WTC11 (cell line): ENCODE data around the gene RAB3GAP1. TPM values are rescaled to one million over a fixed set of nuclear protein-coding genes. Genes with fewer than 3 reads are reported as not detected.

Source experiments
- ATAC-seq: fragments of 200-7000 bp; cut with Tn5 transposase; 2 replicates; pipeline ENCODE4 v1.10.0; 2021; ENCODE audit warnings: mild to moderate bottlenecking, moderate library complexity
- CTCF ChIA-PET: fragments of 300-600 bp; sonication (Branson Sonifier 250); formaldehyde crosslinking; loops from one replicate; lab custom pipeline; 2021; ENCODE audit warnings: antibody characterized with exemption; lab: Charles Lee
- POLR2A ChIA-PET: fragments of 350-600 bp; sonication (Branson Sonifier 250); formaldehyde crosslinking; loops from one replicate; lab custom pipeline; 2021; ENCODE audit warnings: antibody characterized with exemption; lab: Charles Lee
- DNase-seq: peaks from one replicate; pipeline ENCODE4 v3.0.0; 2021; ENCODE audit warnings: low spot score
- H3K27ac Mint-ChIP-seq: 2 replicates; pipeline ENCODE4 v1.8.0; 2021; ENCODE audit warnings: mixed read lengths
- H3K27me3 Mint-ChIP-seq: 2 replicates; pipeline ENCODE4 v1.8.0; 2021; ENCODE audit warnings: low read depth, mild to moderate bottlenecking, moderate library complexity, mixed read lengths
- H3K36me3 Mint-ChIP-seq: 2 replicates; pipeline ENCODE4 v1.8.0; 2021; ENCODE audit warnings: mixed read lengths
- H3K4me1 Mint-ChIP-seq: 2 replicates; pipeline ENCODE4 v1.8.0; 2022; ENCODE audit warnings: mixed read lengths
- H3K4me3 Mint-ChIP-seq: 2 replicates; pipeline ENCODE4 v1.8.0; 2021; ENCODE audit warnings: mild to moderate bottlenecking, moderate library complexity, mixed read lengths
- H3K9me3 Mint-ChIP-seq: 2 replicates; pipeline ENCODE4 v1.8.0; 2021; ENCODE audit warnings: mixed read lengths
- ATF1 ChIP-seq: sonication (generic); formaldehyde crosslinking; IDR thresholded peaks from 2 replicates; pipeline ENCODE4 v1.8.1; 2023; ENCODE audit warnings: mild to moderate bottlenecking, moderate library complexity, missing genetic modification reagents
- CBFB ChIP-seq: sonication (generic); formaldehyde crosslinking; IDR thresholded peaks from 2 replicates; pipeline ENCODE4 v1.8.1; 2022; ENCODE audit warnings: mild to moderate bottlenecking, low read depth, missing genetic modification reagents
- CREM ChIP-seq: sonication (generic); formaldehyde crosslinking; IDR thresholded peaks from 2 replicates; pipeline ENCODE4 v1.8.1; 2022; ENCODE audit warnings: mild to moderate bottlenecking, missing genetic modification reagents, moderate library complexity
- ESRRA ChIP-seq: sonication (generic); formaldehyde crosslinking; IDR thresholded peaks from 2 replicates; pipeline ENCODE4 v1.8.1; 2022; ENCODE audit warnings: mild to moderate bottlenecking, missing genetic modification reagents, borderline replicate concordance
- GABPB1 ChIP-seq: sonication (generic); formaldehyde crosslinking; IDR thresholded peaks from 2 replicates; pipeline ENCODE4 v1.8.1; 2023; ENCODE audit warnings: mild to moderate bottlenecking, missing genetic modification reagents
- GTF2I ChIP-seq: fragments of 250-450 bp; sonication (Bioruptor Pico); conservative IDR thresholded peaks from 2 replicates; pipeline ENCODE4 v1.4.0; 2021; ENCODE audit warnings: mild to moderate bottlenecking
- JAZF1 ChIP-seq: fragments of 250-450 bp; sonication (Bioruptor Pico); IDR thresholded peaks from 2 replicates; pipeline ENCODE4 v1.9.0; 2021; ENCODE audit warnings: moderate library complexity, mild to moderate bottlenecking, inconsistent platforms
- JUN ChIP-seq: sonication (generic); formaldehyde crosslinking; IDR thresholded peaks from 2 replicates; pipeline ENCODE4 v1.8.0; 2023; ENCODE audit warnings: mild to moderate bottlenecking, missing genetic modification reagents
- KAT7 ChIP-seq: sonication (generic); formaldehyde crosslinking; IDR thresholded peaks from 2 replicates; pipeline ENCODE4 v1.8.1; 2023; ENCODE audit warnings: missing genetic modification reagents, mild to moderate bottlenecking, borderline replicate concordance
- NR1H2 ChIP-seq: sonication (generic); formaldehyde crosslinking; IDR thresholded peaks from 2 replicates; pipeline ENCODE4 v1.9.0; 2021; ENCODE audit warnings: mild to moderate bottlenecking, moderate library complexity, missing genetic modification reagents
- NR3C1 ChIP-seq: sonication (generic); formaldehyde crosslinking; conservative IDR thresholded peaks from 2 replicates; pipeline ENCODE4 v1.8.1; 2023; ENCODE audit warnings: low read depth, mild to moderate bottlenecking, missing genetic modification reagents
- ZNF423 ChIP-seq: fragments of 250-450 bp; sonication (Bioruptor Pico); IDR thresholded peaks from 2 replicates; pipeline ENCODE4 v2.1.2; 2022; ENCODE audit warnings: mild to moderate bottlenecking, moderate library complexity
- total RNA-seq: library from RNA; stranded (reverse); gene quantifications from 3 replicates; pipeline ENCODE4 v1.2.3, GENCODE V29; 2021
- TF ChIP-seq, protein P1 (sequence below): sonication (generic); formaldehyde crosslinking; IDR thresholded peaks from 2 replicates; pipeline ENCODE4 v1.8.0; 2022; ENCODE audit warnings: mild to moderate bottlenecking, missing genetic modification reagents
- TF ChIP-seq, protein P2 (sequence below): sonication (generic); formaldehyde crosslinking; IDR thresholded peaks from 2 replicates; pipeline ENCODE4 v1.8.0; 2023; ENCODE audit warnings: missing genetic modification reagents
- TF ChIP-seq, protein P3 (sequence below): fragments of 250-450 bp; sonication (Bioruptor Pico); IDR thresholded peaks from 2 replicates; pipeline ENCODE4 v1.8.0; 2021; ENCODE audit warnings: mild to moderate bottlenecking
- TF ChIP-seq, protein P4 (sequence below): sonication (generic); formaldehyde crosslinking; IDR thresholded peaks from 2 replicates; pipeline ENCODE4 v1.8.1; 2023; ENCODE audit warnings: mild to moderate bottlenecking, missing genetic modification reagents, moderate library complexity
- TF ChIP-seq, protein P5 (sequence below): sonication (generic); formaldehyde crosslinking; IDR thresholded peaks from 2 replicates; pipeline ENCODE4 v1.8.1; 2022; ENCODE audit warnings: mild to moderate bottlenecking, missing genetic modification reagents, moderate library complexity, borderline replicate concordance
- TF ChIP-seq, protein P6 (sequence below): sonication (generic); formaldehyde crosslinking; IDR thresholded peaks from 2 replicates; pipeline ENCODE4 v1.8.1; 2023; ENCODE audit warnings: mild to moderate bottlenecking, missing genetic modification reagents
- TF ChIP-seq, protein P7 (sequence below): fragments of 250-450 bp; sonication (Bioruptor Pico); IDR thresholded peaks from 2 replicates; pipeline ENCODE4 v1.9.0; 2021; ENCODE audit warnings: mild to moderate bottlenecking
- TF ChIP-seq, protein P8 (sequence below): sonication (generic); formaldehyde crosslinking; IDR thresholded peaks from 2 replicates; pipeline ENCODE4 v1.8.1; 2022; ENCODE audit warnings: mild to moderate bottlenecking, moderate library complexity, missing genetic modification reagents

The RAB3GAP1 gene
- total RNA-seq, 1 experiment from 2014 or later: 27.6 TPM

DNA sequence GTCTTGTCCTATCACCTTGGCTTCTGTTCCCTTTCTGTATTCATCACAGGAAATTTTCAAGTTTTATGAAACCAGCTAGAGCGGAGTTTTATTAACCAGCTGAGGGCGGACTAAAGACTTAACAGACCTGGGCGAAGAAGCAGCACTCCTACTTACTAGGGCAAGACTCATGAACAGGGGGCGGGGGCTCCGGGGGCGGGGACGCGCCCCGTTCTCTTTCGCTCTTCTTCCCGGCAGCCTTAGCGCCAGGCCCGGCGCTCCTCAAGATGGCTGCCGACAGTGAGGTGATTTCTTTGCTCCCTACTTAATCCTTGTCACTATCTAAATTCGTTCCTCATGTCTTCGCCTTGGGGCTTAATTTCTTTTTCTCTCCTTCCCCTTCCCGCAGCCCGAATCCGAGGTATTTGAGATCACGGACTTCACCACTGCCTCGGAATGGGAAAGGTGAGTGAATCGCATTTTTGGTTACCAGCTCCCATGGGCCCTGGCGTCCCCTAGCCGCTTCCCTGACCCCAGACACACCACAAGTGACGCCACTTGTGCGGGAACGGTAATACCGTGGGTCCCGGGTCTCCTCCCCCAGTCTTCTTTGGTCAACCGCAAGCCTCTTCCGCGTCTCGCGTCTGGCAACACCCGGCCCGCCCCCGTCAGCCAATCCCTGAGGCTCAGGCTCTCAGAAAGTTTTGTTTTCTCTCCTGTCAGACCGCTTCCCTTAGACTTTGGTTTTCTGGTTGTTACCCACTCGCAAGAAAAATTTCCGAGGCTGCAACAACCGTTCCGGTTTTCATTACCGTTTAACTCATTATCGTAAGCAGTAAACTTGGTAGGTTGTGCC is at the start of gene RAB3GAP1 (continued):
- TF ChIP-seq, protein P1, sequence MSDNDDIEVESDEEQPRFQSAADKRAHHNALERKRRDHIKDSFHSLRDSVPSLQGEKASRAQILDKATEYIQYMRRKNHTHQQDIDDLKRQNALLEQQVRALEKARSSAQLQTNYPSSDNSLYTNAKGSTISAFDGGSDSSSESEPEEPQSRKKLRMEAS (CRISPR knock-in tag): no peak
- TF ChIP-seq JAZF1 (CRISPR knock-in tag) (no peak), GABPB1 (CRISPR knock-in tag) (0 out of 2 replicates have a peak, but pooled peaks have one; percentile 42), GTF2I (CRISPR knock-in tag) (no peak), JUN (no peak)
- TF ChIP-seq, protein P2, sequence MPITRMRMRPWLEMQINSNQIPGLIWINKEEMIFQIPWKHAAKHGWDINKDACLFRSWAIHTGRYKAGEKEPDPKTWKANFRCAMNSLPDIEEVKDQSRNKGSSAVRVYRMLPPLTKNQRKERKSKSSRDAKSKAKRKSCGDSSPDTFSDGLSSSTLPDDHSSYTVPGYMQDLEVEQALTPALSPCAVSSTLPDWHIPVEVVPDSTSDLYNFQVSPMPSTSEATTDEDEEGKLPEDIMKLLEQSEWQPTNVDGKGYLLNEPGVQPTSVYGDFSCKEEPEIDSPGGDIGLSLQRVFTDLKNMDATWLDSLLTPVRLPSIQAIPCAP: no peak
- TF ChIP-seq, protein P3, sequence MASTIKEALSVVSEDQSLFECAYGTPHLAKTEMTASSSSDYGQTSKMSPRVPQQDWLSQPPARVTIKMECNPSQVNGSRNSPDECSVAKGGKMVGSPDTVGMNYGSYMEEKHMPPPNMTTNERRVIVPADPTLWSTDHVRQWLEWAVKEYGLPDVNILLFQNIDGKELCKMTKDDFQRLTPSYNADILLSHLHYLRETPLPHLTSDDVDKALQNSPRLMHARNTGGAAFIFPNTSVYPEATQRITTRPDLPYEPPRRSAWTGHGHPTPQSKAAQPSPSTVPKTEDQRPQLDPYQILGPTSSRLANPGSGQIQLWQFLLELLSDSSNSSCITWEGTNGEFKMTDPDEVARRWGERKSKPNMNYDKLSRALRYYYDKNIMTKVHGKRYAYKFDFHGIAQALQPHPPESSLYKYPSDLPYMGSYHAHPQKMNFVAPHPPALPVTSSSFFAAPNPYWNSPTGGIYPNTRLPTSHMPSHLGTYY (CRISPR knock-in tag): no peak
- TF ChIP-seq, protein P4, sequence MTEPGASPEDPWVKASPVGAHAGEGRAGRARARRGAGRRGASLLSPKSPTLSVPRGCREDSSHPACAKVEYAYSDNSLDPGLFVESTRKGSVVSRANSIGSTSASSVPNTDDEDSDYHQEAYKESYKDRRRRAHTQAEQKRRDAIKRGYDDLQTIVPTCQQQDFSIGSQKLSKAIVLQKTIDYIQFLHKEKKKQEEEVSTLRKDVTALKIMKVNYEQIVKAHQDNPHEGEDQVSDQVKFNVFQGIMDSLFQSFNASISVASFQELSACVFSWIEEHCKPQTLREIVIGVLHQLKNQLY: no peak

DNA sequence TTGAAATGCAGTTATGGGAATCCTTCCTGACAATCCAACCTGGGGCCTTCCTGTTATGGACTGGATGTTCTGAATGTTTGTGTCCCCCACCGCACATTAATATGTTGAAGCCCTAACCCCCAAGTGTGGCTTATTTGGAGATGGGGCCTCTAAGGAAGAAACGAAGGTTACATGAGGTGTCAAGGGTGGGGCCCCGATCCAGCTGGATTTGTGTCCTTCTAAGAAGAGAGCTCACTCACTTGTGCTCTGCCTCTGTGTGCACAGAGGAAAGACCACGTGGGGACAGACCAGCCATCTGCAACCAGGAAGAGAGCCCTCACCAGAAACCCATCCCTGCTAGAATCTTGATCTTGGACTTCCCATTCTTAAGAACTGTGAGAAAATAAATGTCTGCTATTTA is 49.3 kb upstream of the RAB3GAP1 start:
- DNase-seq (no peak), ATAC-seq (no peak)
- Mint-ChIP-seq H3K4me1 (peaks cover 12% of the 10 kb centered on the region), H3K27ac (no peak overlapping the region), H3K9me3 (no peaks in the 10 kb centered on the region), H3K4me3 (no peak overlapping the region), H3K36me3 (no peaks in the 10 kb centered on the region), H3K27me3 (peaks cover 8% of the 10 kb centered on the region)
- POLR2A ChIA-PET: no interaction called here
- TF ChIP-seq, protein P5, sequence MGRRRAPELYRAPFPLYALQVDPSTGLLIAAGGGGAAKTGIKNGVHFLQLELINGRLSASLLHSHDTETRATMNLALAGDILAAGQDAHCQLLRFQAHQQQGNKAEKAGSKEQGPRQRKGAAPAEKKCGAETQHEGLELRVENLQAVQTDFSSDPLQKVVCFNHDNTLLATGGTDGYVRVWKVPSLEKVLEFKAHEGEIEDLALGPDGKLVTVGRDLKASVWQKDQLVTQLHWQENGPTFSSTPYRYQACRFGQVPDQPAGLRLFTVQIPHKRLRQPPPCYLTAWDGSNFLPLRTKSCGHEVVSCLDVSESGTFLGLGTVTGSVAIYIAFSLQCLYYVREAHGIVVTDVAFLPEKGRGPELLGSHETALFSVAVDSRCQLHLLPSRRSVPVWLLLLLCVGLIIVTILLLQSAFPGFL (CRISPR knock-in tag): no peak
- TF ChIP-seq JAZF1 (CRISPR knock-in tag): no peak
- TF ChIP-seq KAT7 (CRISPR knock-in tag): no peak
- TF ChIP-seq NR1H2: no peak
- TF ChIP-seq, protein P6, sequence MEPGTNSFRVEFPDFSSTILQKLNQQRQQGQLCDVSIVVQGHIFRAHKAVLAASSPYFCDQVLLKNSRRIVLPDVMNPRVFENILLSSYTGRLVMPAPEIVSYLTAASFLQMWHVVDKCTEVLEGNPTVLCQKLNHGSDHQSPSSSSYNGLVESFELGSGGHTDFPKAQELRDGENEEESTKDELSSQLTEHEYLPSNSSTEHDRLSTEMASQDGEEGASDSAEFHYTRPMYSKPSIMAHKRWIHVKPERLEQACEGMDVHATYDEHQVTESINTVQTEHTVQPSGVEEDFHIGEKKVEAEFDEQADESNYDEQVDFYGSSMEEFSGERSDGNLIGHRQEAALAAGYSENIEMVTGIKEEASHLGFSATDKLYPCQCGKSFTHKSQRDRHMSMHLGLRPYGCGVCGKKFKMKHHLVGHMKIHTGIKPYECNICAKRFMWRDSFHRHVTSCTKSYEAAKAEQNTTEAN (CRISPR knock-in tag): no peak
- TF ChIP-seq ZNF423 (CRISPR knock-in tag): no peak
- no peak for TF ChIP-seq ATF1 (CRISPR knock-in tag)
- TF ChIP-seq, protein P7, sequence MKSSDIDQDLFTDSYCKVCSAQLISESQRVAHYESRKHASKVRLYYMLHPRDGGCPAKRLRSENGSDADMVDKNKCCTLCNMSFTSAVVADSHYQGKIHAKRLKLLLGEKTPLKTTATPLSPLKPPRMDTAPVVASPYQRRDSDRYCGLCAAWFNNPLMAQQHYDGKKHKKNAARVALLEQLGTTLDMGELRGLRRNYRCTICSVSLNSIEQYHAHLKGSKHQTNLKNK (CRISPR knock-in tag): no peak
- no peak for TF ChIP-seq CBFB (CRISPR knock-in tag)
- TF ChIP-seq CREM: no peak
- TF ChIP-seq, protein P8, sequence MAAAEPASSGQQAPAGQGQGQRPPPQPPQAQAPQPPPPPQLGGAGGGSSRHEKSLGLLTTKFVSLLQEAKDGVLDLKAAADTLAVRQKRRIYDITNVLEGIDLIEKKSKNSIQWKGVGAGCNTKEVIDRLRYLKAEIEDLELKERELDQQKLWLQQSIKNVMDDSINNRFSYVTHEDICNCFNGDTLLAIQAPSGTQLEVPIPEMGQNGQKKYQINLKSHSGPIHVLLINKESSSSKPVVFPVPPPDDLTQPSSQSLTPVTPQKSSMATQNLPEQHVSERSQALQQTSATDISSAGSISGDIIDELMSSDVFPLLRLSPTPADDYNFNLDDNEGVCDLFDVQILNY (CRISPR knock-in tag): no peak
- no peak for TF ChIP-seq NR3C1
- TF ChIP-seq, protein P3 (CRISPR knock-in tag): no peak
- no peak for TF ChIP-seq ESRRA (CRISPR knock-in tag)
- CTCF ChIA-PET: interaction anchor here (1.3 to 4.8 kb wide), 4 partner anchors 8 to 40 kb away, joined by 3 to 30 read pairs (median 10); no protein-coding TSS in a partner anchor
